ENCODE results near the gene CGN.

CGN gene

DNA sequence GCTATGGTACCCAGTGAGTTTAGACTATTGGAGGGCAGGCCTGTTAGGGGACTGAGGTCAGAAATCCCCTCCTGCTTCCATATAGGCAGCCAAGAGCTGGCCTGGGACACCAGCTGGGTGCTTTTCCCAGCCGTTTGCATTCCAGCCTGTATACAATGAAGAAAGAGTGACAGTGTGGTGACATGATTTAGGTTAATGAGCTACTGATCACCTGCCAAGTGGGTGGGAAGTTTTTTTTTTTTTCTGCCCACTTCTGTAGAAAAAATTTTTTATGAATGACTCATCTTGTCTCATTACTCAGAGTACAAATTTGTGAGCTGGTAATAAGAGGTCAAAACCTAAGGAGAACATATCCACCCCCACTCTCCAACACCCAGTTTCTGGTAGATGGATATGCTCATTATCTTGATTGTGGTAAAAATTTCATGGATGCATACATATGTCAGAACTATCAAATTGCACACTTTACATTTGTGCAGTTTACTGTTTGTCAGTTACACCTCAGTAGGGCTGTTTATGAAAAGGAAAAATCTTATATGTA lies 16.4 kb upstream of the CGN start:
- POLR2A ChIA-PET: interaction anchor here (0.6 to 2.6 kb wide), 8 partner anchors 10 to 222 kb away, joined by 4 to 28 read pairs (median 6); partner anchors contain the start of genes CGN, POGZ and TUFT1
- CTCF ChIA-PET: interaction anchor here (0.6 to 1.1 kb wide), 8 partner anchors 8 to 946 kb away, joined by 3 to 6 read pairs (median 3); no protein-coding TSS in a partner anchor
- H3K27ac ChIP-seq (ENCODE audit: extremely low read depth, low read depth, low read length): no peak overlapping the region
- peak; percentile 70; the same call in 1 of the 2 replicates for TF ChIP-seq GLIS1 (tag by site-specific recombination; IDR thresholded peaks at IDR 0.05)
- peak; percentile 74 for TF ChIP-seq KLF9 (tag by site-specific recombination; IDR thresholded peaks at IDR 0.05; ENCODE audit: low read depth)
- TF ChIP-seq, protein P1, sequence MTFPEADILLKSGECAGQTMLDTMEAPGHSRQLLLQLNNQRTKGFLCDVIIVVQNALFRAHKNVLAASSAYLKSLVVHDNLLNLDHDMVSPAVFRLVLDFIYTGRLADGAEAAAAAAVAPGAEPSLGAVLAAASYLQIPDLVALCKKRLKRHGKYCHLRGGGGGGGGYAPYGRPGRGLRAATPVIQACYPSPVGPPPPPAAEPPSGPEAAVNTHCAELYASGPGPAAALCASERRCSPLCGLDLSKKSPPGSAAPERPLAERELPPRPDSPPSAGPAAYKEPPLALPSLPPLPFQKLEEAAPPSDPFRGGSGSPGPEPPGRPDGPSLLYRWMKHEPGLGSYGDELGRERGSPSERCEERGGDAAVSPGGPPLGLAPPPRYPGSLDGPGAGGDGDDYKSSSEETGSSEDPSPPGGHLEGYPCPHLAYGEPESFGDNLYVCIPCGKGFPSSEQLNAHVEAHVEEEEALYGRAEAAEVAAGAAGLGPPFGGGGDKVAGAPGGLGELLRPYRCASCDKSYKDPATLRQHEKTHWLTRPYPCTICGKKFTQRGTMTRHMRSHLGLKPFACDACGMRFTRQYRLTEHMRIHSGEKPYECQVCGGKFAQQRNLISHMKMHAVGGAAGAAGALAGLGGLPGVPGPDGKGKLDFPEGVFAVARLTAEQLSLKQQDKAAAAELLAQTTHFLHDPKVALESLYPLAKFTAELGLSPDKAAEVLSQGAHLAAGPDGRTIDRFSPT (tag by site-specific recombination; IDR thresholded peaks at IDR 0.05): peak; percentile 90
- TF ChIP-seq ZXDB (tag by site-specific recombination; IDR thresholded peaks at IDR 0.05): peak; percentile 75
- peak; percentile 98 for TF ChIP-seq ZEB2 (tag by site-specific recombination; IDR thresholded peaks at IDR 0.05)
- TF ChIP-seq RBAK (tag by site-specific recombination; IDR thresholded peaks at IDR 0.05): no peak
- no peak for TF ChIP-seq TRIM28 (IDR thresholded peaks at IDR 0.05; ENCODE audit: borderline replicate concordance, low read length)
- TF ChIP-seq ZNF132 (tag by site-specific recombination; IDR thresholded peaks at IDR 0.05; ENCODE audit: borderline replicate concordance): no peak
- no peak for TF ChIP-seq ZNF112 (tag by site-specific recombination; IDR thresholded peaks at IDR 0.05)
- TF ChIP-seq WT1 (tag by site-specific recombination; IDR thresholded peaks at IDR 0.05): peak; percentile 84
- no peak for TF ChIP-seq ZBTB1 (tag by site-specific recombination; IDR thresholded peaks at IDR 0.05)
- peak; percentile 60 for TF ChIP-seq ZNF600 (tag by site-specific recombination; IDR thresholded peaks at IDR 0.05)
- no peak for TF ChIP-seq ZNF610 (tag by site-specific recombination; IDR thresholded peaks at IDR 0.05; ENCODE audit: borderline replicate concordance)
- peak; percentile 70; the same call in 1 of the 2 replicates for TF ChIP-seq ZBTB21 (tag by site-specific recombination; IDR thresholded peaks at IDR 0.05)
- TF ChIP-seq, protein P2, sequence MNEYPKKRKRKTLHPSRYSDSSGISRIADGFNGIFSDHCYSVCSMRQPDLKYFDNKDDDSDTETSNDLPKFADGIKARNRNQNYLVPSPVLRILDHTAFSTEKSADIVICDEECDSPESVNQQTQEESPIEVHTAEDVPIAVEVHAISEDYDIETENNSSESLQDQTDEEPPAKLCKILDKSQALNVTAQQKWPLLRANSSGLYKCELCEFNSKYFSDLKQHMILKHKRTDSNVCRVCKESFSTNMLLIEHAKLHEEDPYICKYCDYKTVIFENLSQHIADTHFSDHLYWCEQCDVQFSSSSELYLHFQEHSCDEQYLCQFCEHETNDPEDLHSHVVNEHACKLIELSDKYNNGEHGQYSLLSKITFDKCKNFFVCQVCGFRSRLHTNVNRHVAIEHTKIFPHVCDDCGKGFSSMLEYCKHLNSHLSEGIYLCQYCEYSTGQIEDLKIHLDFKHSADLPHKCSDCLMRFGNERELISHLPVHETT (tag by site-specific recombination; IDR thresholded peaks at IDR 0.05): peak; percentile 98
- no peak for TF ChIP-seq ZSCAN16 (tag by site-specific recombination; IDR thresholded peaks at IDR 0.05)
- TF ChIP-seq YY1 (tag by site-specific recombination; IDR thresholded peaks at IDR 0.05): no peak
- no peak for TF ChIP-seq SCRT1 (tag by site-specific recombination; IDR thresholded peaks at IDR 0.05; ENCODE audit: borderline replicate concordance)
- peak; percentile 71; the same call in 1 of the 2 replicates for TF ChIP-seq ZNF76 (tag by site-specific recombination; IDR thresholded peaks at IDR 0.05; ENCODE audit: borderline replicate concordance, low read depth)
- TF ChIP-seq TCF7L2 (IDR thresholded peaks at IDR 0.05; ENCODE audit: borderline replicate concordance, low read depth, low read length): no peak
- TF ChIP-seq, protein P3, sequence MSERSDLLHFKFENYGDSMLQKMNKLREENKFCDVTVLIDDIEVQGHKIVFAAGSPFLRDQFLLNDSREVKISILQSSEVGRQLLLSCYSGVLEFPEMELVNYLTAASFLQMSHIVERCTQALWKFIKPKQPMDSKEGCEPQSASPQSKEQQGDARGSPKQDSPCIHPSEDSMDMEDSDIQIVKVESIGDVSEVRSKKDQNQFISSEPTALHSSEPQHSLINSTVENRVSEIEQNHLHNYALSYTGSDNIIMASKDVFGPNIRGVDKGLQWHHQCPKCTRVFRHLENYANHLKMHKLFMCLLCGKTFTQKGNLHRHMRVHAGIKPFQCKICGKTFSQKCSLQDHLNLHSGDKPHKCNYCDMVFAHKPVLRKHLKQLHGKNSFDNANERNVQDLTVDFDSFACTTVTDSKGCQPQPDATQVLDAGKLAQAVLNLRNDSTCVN (tag by site-specific recombination; optimal IDR thresholded peaks at IDR 0.05): no peak
- peak; percentile 98 for TF ChIP-seq ZNF24 (tag by site-specific recombination; IDR thresholded peaks at IDR 0.05)
- TF ChIP-seq ZNF571 (tag by site-specific recombination; IDR thresholded peaks at IDR 0.05): no peak
- no peak for TF ChIP-seq ZNF677 (tag by site-specific recombination; IDR thresholded peaks at IDR 0.05)
- TF ChIP-seq ZFP3 (tag by site-specific recombination; IDR thresholded peaks at IDR 0.05; ENCODE audit: low read depth): no peak
- no peak for TF ChIP-seq ZNF239 (tag by site-specific recombination; IDR thresholded peaks at IDR 0.05)
- TF ChIP-seq ZNF473 (tag by site-specific recombination; IDR thresholded peaks at IDR 0.05): no peak
- TF ChIP-seq ZNF596 (tag by site-specific recombination; IDR thresholded peaks at IDR 0.05): no peak
- peak; percentile 91 for TF ChIP-seq EGR2 (tag by site-specific recombination; IDR thresholded peaks at IDR 0.05; ENCODE audit: low read depth)
- peak; percentile 56 for TF ChIP-seq ZNF394 (tag by site-specific recombination; IDR thresholded peaks at IDR 0.05; ENCODE audit: borderline replicate concordance)
- TF ChIP-seq ZNF426 (tag by site-specific recombination; IDR thresholded peaks at IDR 0.05): no peak
- peak; percentile 51 for TF ChIP-seq SP2 (tag by site-specific recombination; IDR thresholded peaks at IDR 0.05)
- no peak for TF ChIP-seq ZNF350 (tag by site-specific recombination; IDR thresholded peaks at IDR 0.05)
- TF ChIP-seq ZNF549 (tag by site-specific recombination; IDR thresholded peaks at IDR 0.05): no peak

More for the DNA sequence above, 16.4 kb upstream of the CGN start:
- Histone ChIP-seq H3K4me3 (ENCODE audit: low read depth, low read length) (no peak overlapping the region), H3K4me1 (ENCODE audit: control insufficient read depth, insufficient read depth, low read length) (peaks cover 9% of the 10 kb centered on the region; the same call in 1 of the 2 replicates), H3K9me3 (ENCODE audit: control insufficient read depth, insufficient read depth, low read depth, low read length) (no peaks in the 10 kb centered on the region), H3K36me3 (ENCODE audit: control insufficient read depth in 2 of 2, insufficient read depth in 1 of 2, low read length in 2 of 2) (no peaks in the 10 kb centered on the region)

Measured in HEK293 (cell line).